Epithelial cell of esophagus (primary cell): ENCODE results near the gene UXS1.
"Not testable (repeated sequence)": the region's sequence is repeated elsewhere in the genome, so short reads cannot be mapped to it uniquely, and the experiment has no call there.

Source experiments
- DNase-seq: peaks from one replicate; pipeline ENCODE4 v3.0.0; 2010; ENCODE audit warnings: low read depth
- H3K4me3 ChIP-seq: 2 replicates; pipeline ENCODE4 v1.5.1; 2011; ENCODE audit warnings: mild to moderate bottlenecking, low read length, control low read depth
- CTCF ChIP-seq: IDR thresholded peaks from 2 replicates; pipeline ENCODE4 v1.5.1; 2011; ENCODE audit warnings: low read depth, mild to moderate bottlenecking, low read length, control low read depth, inconsistent platforms; ENCODE audit not compliant: insufficient read depth; ENCODE audit errors: missing control alignments

Gene UXS1

GRCh38 chr2:106193977-106194778 lies at the start of gene UXS1:
UXS1 (minus strand) TSS chr2:106194301; CDS start chr2:106194241, 60 bp downstream.
- peak within 1 kb of the TSS; percentile 77 for H3K4me3 ChIP-seq
- no peak for TF ChIP-seq CTCF
- DNase-seq, result peak; percentile 97

DNA sequence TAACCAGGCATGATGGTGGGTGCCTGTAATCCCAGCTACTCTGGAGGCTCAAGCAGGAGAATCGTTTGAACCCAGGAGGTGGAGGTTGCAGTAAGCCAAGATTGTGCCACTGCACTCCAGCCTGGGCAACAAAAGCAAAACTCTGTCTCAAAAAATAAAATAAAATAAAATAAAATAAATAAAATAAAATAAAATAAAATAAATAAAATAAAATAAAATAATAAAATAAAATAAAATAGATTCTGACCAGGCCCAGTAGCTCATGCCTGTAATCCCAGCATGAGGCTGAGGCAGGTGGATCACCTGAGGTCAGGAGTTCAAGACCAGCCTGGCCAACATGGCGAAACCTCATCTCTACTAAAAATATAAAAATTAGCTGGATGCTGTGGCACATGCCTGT lies 45.4 kb upstream of the UXS1 start:
- DNase-seq, H3K4me3 ChIP-seq: not testable (repeated sequence)

DNA sequence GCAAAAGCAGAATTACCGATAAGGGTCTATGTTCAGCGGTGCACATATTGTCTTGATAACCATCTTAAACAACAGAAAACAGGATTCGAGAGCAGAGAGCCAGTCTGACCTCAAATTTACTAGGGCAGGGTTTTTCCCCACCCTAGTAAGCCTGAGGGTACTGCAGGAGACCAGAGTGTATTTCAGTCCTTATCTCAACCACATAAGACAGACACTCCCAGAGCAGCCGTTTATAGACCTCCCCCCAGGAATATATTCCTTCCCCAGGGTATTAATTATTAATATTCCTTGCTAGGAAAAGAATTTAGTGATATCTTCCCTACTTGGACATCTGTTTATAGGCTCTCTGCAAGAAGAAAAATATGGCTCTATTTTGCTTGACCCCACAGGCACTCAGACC lies 41.3 kb upstream of the UXS1 start:
- DNase-seq, result not testable (repeated sequence)

DNA sequence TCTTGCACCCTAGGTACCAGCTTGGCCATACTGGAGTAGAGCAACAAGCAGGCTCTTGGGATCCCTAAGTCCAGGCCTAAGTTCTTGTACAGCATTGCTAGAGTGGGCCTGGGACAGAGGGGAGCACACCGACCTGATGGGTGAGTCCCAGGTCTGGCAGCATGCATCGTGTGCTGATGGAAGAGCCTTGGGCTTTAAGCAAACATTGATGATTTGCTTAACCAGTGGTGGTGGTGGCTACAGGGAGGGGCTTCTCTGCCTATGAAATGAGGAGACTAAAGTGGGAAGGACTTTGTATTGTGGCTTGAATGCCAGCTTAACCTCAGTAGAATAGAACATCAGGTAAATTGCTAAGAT lies 39.2 kb upstream of the UXS1 start:
- TF ChIP-seq CTCF, result no peak
- no peak for DNase-seq
- H3K4me3 ChIP-seq, result no peak overlapping the region

More for the DNA sequence above, 41.3 kb upstream of the UXS1 start:
- H3K4me3 ChIP-seq, result not testable (repeated sequence)

DNA sequence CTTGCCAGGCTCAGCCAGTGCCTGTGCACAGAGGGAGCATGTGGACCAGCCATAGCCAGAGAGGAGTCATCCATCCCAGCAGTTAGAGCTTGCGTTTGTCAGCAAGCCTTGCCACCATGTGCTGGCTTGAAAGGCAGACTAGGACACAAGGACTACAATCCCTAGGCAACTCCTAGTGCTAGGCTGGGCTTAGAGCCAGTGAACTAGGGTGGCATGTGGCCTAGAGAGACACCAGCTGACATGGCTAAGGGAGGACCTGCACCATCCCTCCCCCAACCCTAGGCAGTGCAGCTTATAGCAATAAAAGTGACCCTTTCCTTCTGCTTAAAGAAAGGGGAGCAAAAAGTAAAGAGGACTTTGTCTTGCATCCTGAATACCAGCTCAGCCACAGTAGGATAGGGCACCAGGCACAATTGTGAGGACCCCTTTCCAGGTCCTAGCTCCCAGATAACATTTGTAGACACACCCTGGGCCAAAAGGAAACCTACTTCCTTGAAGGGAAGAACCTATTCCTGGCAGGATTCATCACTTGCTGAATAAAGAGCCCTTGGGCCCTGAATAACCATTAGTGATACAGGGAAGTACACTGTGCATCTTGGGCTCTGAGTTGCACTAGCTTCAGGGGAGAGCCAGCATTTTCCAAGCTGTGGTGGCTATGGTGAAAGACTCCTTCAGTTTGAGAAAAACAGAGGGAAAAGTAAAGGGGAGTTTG lies 38.7 kb upstream of the UXS1 start:
- DNase-seq, result no peak

DNA sequence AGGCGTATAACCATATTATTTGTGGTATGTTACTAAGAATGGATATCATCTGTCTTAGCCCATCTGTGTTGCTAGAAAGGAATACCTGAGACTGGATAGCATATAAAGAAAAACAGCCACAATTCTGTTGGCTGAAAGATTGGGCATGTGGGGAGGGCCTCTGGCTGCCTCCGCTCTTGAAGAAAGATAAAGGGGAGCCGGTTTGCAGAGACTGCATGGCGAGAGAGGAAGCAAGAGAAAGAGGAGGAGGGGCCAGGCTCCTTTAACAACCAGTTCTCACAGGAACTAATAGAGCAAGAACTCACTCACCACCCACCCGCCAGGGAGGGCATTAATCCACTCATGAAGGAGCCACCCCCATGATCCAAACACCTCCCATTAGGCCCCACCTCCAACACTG lies 29.2 kb upstream of the UXS1 start:
- no peak for DNase-seq
- H3K4me3 ChIP-seq, result no peak overlapping the region
- TF ChIP-seq CTCF, result no peak

More for the DNA sequence above, 38.7 kb upstream of the UXS1 start:
- TF ChIP-seq CTCF, result no peak
- H3K4me3 ChIP-seq, result no peak overlapping the region

DNA sequence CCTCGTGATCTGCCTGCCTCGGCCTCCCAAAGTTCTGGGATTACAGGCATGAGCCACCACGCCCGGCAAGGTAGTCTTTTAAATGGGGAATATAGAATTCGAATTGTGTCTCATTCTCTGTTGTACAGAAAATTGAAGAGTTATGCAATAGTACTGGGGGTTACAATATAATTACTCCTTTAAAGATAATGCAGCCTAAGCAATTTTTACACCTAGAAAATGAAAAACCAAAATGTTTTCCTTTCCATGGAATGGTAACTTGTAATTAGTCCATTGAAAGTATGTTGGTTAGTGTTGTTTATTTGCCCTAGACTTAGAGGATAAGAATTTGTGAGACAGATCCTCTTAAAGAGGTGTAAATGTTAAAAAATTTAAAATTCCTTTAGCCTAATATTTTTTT lies 28.0 kb upstream of the UXS1 start:
- H3K4me3 ChIP-seq, DNase-seq: not testable (repeated sequence)

- TF ChIP-seq CTCF, result no peak
- no peak overlapping the region for H3K4me3 ChIP-seq
- DNase-seq, result no peak
Measured at GRCh38 chr2:106219813-106220212, 25.7 kb upstream of the UXS1 start.

GRCh38 chr2:106219157-106219556 lies 25.1 kb upstream of the UXS1 start:
- not testable (repeated sequence) for DNase-seq, H3K4me3 ChIP-seq
